Sciatic nerve (tissue), 2 donors: ENCODE results near the gene LRIT2. TPM values are rescaled to one million over a fixed set of nuclear protein-coding genes. Genes with fewer than 3 reads are reported as not detected.
A peak's percentile ranks its signal among the peaks of the same experiment; 100 is the strongest.

Experiments used
- ATAC-seq: fragments of 200-7000 bp; cut with Tn5 transposase; one replicate; pipeline ENCODE4 v1.9.1; 2020; ENCODE audit warnings: mild to moderate bottlenecking, moderate library complexity
- DNase-seq: peaks from one replicate; pipeline ENCODE4 v3.0.0-alpha.2; 2020; ENCODE audit warnings: low spot score
- intact Hi-C: fragments of 100-400 bp; cut with DNase I; formaldehyde crosslinking; loops from one replicate; pipeline ENCODE4 v1.14.2; 2022
- total RNA-seq: library from RNA; stranded (reverse); fragmentation: NEBNext Ultra II Directional; extraction: Animal tissue kit (Norgen Biotek cat#: 25700); gene quantifications from one replicate; pipeline ENCODE4 v1.2.1, GENCODE V29; 2021
- donor health status: DM: no; HTN: no; CAD: no.
- donor health status: DM: no; HTN: no; CAD: no.

Gene LRIT2
- total RNA-seq, 1 donor from 2014 or later = not detected

- ATAC-seq (no peak), DNase-seq (no peak)
- intact Hi-C loops = no loop called here
Measured at GRCh38 chr10:84214046-84214572, 11.2 kb downstream of the LRIT2 start.

- intact Hi-C loops = no loop called here
- DNase-seq (no peak), ATAC-seq (no peak)
Measured at GRCh38 chr10:84213076-84213475, 12.3 kb downstream of the LRIT2 start.

DNA sequence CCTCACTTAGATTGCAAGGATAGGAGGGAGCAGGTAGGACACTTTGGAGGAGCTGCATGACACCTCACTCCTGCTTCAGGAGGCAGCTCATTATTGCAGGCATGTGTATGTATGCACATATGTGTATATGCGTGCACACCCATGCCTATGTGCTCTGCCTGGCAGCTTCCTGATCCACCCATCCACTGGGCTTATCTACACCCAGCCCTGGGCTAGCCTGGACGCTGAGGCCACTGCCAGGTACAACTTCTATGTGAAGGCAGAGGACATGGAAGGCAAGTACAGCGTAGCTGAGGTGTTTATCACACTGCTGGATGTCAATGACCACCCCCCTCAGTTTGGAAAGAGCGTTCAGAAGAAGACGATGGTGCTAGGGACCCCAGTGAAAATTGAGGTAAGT, 13.3 kb downstream of the LRIT2 start:
- DNase-seq = no peak

GRCh38 chr10:84211566-84211965, 13.8 kb downstream of the LRIT2 start:
- DNase-seq (no peak), ATAC-seq (no peak)
- intact Hi-C loops = no loop called here

More for the DNA sequence above, 13.3 kb downstream of the LRIT2 start:
- intact Hi-C loops = no loop called here
- no peak for ATAC-seq

- intact Hi-C loops = no loop called here
- ATAC-seq (no peak), DNase-seq (no peak)
Measured at GRCh38 chr10:84208023-84208422, 17.3 kb downstream of the LRIT2 start.

- intact Hi-C loops = no loop called here
- no peak for ATAC-seq
- DNase-seq = no peak
Measured at GRCh38 chr10:84205853-84206525, 19.4 kb downstream of the LRIT2 start.

- intact Hi-C loops = no loop called here
- peak; percentile 58 for DNase-seq
- ATAC-seq = no peak
Measured at GRCh38 chr10:84205049-84205852, 20.1 kb downstream of the LRIT2 start.

DNA sequence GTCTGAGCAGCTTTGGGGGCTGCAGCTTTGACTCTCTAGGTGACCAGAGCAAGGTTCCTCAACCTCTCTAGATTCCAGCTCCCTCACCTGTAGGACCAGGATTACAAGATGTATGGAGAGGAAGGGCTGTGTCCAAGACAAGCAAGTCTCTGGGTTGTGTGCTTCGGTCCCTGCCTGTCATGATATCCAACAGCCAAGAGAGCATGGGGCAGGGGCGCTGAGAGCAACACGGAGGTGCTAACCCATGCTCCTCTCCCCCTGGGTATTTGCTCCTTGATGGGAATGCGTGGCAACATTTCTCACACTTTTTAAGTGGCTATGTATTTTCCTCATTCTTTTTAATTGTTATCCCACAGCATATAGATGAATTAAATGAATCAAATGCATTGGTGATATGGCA, 20.7 kb downstream of the LRIT2 start:
- intact Hi-C loops = no loop called here
- ATAC-seq = no peak

DNA sequence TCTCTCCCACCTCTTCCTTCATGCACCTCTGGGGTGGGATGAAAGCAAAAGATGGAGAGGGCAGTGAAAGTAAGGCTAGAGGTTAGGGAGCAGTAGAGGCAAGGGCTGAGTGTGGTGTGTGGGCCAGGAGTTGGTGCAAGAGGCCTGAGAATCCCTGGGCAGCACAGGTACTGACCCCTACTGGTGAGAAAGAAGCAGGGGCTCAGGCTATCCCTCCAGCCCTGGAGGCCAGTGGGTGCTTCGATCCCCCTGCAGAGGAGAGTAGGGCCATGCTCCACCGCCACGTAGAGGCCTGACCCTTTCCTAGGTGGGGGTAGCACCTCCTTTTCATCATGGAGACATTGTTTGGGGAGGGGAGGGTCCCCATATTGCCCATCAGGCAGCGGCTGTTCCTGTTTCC, 21.2 kb downstream of the LRIT2 start:
- no peak for DNase-seq
- ATAC-seq = no peak
- intact Hi-C loops = no loop called here

More for the DNA sequence above, 20.7 kb downstream of the LRIT2 start:
- DNase-seq = peak; percentile 25

- intact Hi-C loops = no loop called here
- DNase-seq (no peak), ATAC-seq (no peak)
Measured at GRCh38 chr10:84202349-84202748, 23.0 kb downstream of the LRIT2 start.

- intact Hi-C loops = no loop called here
- DNase-seq = no peak
- no peak for ATAC-seq
Measured at GRCh38 chr10:84201682-84202081, 23.7 kb downstream of the LRIT2 start.

DNA sequence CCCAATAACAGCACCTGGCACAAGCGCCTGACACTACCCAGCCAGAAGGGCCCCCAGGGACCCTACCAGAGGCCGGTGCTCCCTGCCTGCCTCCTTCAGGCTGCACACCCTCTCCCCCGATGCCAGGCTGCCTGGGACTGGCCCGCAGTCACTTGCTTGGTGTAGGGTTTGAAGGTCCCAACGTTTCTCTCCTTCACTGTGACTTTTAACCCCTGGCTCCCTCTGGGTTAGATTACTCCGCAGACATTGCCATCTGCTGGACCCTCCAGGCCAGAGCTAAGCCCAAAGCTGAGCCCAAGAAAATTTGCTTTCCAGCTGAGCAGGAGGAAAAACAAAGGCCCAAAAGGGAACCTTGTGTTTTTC, 24.1 kb downstream of the LRIT2 start:
- ATAC-seq = no peak
- DNase-seq = no peak
- intact Hi-C loops = no loop called here

DNA sequence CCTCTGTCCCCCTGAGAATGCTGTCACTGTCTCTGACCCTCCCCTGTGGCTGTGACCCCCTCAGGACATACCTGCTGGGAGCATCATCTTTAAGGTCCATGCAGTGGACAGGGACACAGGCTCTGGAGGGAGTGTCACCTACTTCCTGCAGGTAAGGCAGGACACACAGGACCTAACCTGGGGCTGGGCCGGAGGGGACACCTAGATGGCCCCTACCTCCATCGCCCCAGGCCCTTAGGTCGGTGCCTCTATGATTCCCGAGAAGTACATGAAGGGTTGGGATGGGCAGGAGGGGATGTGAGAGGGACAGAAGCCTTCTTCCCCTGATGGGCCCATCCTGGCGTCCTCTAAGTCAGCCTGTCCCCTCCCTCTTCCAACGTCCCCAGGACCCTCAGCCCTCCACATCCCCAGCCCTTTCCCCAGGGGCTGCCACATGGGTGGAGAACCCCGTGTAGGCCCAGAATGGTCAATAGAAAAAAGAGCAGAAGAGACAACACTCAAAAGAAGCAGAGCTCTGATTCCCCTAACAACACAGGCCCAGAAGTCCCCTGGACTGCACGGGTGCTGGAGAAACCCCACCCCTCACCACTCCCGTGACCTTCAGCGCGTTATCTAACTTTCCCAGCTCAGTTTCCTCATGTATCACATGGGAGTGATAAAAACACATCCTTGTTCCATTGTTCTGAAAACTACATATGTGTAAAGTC, 24.7 kb downstream of the LRIT2 start:
- DNase-seq (no peak), ATAC-seq (no peak)
- intact Hi-C loops = no loop called here

DNA sequence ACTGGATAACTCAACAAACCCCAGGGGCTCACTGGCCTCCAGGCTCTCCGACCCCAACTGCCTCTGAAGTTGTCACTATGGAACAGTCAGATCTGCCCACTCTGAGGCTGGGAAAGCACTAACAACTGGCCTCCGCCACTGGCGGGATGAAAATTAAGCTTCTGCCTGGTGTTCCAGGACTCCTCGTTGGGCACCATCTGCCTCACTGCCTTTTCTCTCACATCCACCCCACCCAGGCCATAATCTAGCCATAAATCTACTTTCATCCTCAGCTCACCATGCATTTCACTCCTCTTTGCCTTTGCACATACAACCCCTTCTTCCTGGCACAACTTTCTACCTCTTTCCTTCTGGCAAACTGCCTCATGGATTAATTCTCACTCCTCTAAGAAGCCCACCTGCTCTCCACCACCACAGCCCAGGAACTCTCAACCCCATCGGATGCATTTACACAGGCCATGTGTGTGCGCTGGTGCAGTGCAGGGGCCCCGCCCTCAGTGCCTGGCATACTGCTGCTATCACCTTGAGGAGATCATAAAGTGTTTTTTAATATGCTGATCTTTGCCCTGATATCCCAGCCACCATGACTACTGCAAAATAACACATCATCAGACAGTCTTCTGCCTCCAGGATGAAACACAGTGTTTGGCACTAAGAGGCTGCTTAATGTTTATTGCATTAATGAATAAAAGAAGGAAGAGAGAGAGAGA, 27.0 kb downstream of the LRIT2 start:
- no peak for DNase-seq
- intact Hi-C loops = no loop called here
- no peak for ATAC-seq

- ATAC-seq (no peak), DNase-seq (no peak)
- intact Hi-C loops = no loop called here
Measured at GRCh38 chr10:84197643-84198042, 27.7 kb downstream of the LRIT2 start.

DNA sequence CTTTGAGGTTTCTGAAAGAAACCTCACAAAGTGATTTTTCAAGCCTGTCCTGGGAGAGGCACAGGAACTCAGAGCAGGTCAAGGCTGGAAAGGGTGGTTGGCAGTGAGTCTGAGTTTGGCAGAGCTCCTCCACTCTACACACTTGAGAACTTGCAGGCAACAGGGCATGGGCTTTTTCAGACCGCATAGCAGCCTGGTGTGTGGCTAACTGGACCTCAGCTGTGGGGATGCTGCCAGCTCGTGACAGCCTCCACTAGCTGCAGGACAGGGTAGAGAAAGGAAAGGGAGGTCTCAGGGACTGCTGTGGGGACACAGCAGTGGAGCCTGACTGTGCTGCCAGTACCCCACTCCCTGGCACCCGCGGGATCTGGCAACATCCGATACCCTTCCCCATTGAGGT, 28.4 kb downstream of the LRIT2 start:
- ATAC-seq (no peak), DNase-seq (no peak)
- intact Hi-C loops = no loop called here

DNA sequence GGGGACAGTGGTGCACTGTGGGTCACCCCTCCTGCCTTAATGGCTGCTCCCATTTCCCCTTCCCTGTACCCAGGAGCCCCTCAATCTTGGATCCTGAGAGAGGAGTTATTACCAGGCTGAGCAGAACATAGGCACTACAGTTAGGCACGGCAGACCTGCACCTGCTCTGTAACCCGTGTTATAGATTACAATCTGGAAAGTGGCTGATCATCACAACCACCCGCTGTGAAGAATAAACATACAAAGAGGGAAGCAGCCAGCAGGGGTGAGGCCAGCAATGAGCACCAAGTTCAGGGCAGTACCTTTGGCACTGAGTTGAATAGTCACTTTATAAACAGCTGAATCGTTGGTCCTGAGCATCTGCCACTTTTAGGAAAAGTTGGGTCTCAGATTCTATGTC, 29.3 kb downstream of the LRIT2 start:
- intact Hi-C loops = no loop called here
- DNase-seq (no peak), ATAC-seq (no peak)

DNA sequence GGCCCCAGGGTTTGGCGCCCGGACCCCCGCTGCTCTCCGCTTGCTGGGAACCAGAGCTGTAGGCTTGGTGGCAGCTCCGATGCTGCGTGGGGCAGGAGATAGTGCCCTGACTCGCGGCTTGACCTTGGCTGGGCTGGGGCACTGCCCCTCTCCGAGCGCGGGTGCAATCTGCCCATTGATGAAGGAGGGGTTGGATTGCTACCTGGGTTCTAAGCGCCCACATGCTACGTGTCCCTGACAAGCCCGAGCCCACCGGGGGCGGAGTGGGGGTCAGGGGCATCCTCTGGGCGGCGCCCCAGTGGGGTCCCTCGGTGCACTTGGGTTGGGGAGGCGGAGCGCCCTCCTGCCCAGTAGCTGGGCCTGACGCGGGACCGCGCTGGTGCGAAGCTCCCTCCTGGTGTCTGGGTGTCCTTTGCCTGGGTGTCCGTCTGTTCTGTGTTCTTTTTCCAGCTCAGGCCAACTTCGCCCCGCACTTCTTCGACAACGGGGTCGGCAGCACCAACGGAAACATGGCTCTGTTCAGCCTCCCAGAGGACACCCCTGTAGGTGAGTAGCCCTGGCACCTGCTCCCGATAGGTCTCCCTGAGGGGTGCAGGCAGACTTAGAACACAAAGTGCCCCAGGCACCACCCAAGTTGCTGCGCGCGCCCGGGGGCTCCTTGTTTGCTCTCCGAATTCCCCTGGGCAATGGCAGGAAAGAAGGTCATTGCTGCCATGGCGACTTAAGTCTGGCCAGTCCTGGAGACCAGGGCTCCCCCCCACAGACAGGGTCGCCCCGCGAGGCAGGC, 30.1 kb downstream of the LRIT2 start:
- intact Hi-C loops = no loop called here
- DNase-seq (no peak), ATAC-seq (peak; percentile 12)
